ENCODE measurements around the gene TRIM38.

DNA sequence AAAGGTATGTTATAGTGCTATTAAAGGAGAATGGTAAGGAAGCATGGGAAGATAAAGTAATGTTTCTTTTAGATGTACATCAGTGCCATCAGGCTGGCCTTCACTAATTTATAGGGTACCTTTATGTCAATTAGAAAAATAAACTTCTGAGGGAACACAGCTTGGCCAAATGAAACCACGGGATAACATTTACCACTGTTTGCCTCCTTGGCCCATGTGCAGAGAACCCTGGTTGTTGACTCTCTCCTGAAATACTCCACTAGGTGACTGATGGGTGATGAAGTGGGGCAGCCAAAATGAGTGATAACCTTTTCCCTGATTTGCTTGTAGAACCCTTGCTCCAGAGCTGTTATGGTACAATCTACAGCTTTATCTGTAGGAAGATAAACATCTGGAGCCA is 9.5 kb downstream of the TRIM38 start:
- TF ChIP-seq POLR2A (IDR thresholded peaks at IDR 0.05; ENCODE audit: low read depth, low read length): no peak
- no peak for TF ChIP-seq POLR2AphosphoS5 (IDR thresholded peaks at IDR 0.05; ENCODE audit: low read depth, low read length)
